ENCODE measurements around the gene PRCC. TPM values are rescaled to one million over a fixed set of nuclear protein-coding genes. Genes with fewer than 3 reads are reported as not detected.

Gene PRCC
- polyA plus RNA-seq, 1 donor from 2014 or later = 57.3 TPM

- H3K27ac Mint-ChIP-seq = no peak overlapping the region
- H3K9me3 Mint-ChIP-seq = no peaks in the 10 kb centered on the region
- H3K27me3 Mint-ChIP-seq = no peaks in the 10 kb centered on the region
- H3K36me3 Mint-ChIP-seq = peaks cover 6% of the 10 kb centered on the region
- no peak overlapping the region for H3K4me3 Mint-ChIP-seq
- no peaks in the 10 kb centered on the region for H3K4me1 Mint-ChIP-seq
Measured at GRCh38 chr1:156789621-156790318, 22.4 kb downstream of the PRCC start.

DNA sequence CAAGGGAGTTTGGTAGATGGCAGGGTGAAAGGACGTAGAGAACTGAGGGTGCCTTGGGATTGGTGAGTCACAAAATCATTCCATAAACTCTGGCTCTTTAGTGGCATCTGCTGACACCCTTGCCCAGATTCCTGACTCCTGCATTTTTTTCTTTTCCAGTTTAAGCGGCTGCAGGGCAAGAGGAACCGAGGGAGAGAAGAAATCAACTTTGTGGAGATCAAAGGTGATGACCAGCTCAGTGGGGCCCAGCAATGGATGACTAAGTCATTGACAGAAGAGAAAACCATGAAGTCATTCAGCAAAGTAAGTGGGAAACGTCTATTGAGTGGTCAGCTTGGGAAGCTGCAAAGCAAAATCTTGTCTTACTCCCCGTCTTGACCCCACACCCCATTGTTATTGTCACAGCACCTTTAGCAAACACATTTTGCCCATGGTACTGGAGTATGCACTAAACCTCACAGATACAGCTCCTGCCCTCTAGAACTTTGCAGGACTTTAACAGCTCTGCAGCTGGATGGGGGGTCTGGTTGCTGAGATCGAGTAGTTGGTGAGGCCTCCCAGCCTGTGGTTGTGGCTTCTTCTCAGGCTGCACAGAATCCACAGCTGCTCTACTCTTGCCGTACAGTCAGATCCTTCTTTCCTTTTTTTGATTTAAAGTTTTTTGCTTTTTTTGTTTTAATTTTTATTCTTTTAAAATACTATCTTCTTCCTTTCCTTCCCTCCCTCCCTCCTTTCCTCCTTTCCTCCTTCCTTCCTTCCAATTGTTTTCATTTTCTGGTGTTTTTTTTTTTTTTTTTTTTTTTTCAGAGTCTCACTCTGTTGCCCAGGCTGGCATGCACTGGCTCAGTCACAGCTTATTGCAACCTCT lies 27.4 kb downstream of the PRCC start:
- H3K4me3 Mint-ChIP-seq = no peak overlapping the region
- no peak overlapping the region for H3K27ac Mint-ChIP-seq
- peaks cover 5% of the 10 kb centered on the region for H3K36me3 Mint-ChIP-seq
- H3K9me3 Mint-ChIP-seq = no peaks in the 10 kb centered on the region
- H3K4me1 Mint-ChIP-seq = peaks cover 0 to 9% (median 7%) of the 10 kb centered on the region in 3 donors
- H3K27me3 Mint-ChIP-seq = no peaks in the 10 kb centered on the region

GRCh38 chr1:156795374-156795733 lies 28.0 kb downstream of the PRCC start:
- Mint-ChIP-seq H3K4me1 (peaks cover 0 to 9% (median 7%) of the 10 kb centered on the region in 3 donors), H3K27ac (no peak overlapping the region), H3K36me3 (peaks cover 5% of the 10 kb centered on the region)

DNA sequence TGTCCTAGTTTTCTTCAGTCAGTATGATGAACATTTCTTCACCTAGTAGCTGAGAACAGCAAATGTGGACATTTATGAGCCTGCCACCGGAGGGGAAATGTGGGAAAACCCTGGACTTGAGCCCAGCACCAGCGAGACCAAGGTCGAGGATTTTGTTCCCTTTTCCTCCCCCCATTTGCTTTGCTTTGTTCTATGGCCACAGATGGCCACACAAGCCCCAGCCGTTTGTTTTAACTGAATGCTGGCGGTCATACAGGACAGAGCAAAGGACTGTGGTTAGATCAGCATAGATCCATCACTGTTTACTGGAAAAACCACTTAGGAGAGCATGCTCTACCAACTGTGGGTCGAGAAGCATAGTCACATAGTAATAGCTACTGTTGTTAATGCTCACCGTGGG lies 28.5 kb downstream of the PRCC start:
- H3K4me3 Mint-ChIP-seq = no peak overlapping the region
- peaks cover 5% of the 10 kb centered on the region for H3K36me3 Mint-ChIP-seq
- H3K27me3 Mint-ChIP-seq = no peaks in the 10 kb centered on the region
- peak overlapping the region in 1 of 3 donors; percentile 76 for H3K27ac Mint-ChIP-seq
- H3K4me1 Mint-ChIP-seq = peaks cover 0 to 9% (median 7%) of the 10 kb centered on the region in 3 donors
- no peaks in the 10 kb centered on the region for H3K9me3 Mint-ChIP-seq

More at GRCh38 chr1:156795374-156795733, 28.0 kb downstream of the PRCC start:
- H3K9me3 Mint-ChIP-seq = no peaks in the 10 kb centered on the region
- no peaks in the 10 kb centered on the region for H3K27me3 Mint-ChIP-seq
- no peak overlapping the region for H3K4me3 Mint-ChIP-seq

GRCh38 chr1:156796340-156797097 lies 29.2 kb downstream of the PRCC start:
- Mint-ChIP-seq H3K9me3 (no peaks in the 10 kb centered on the region), H3K4me1 (peaks cover 0 to 10% (median 7%) of the 10 kb centered on the region in 3 donors), H3K36me3 (peaks cover 8% of the 10 kb centered on the region), H3K27ac (no peak overlapping the region), H3K4me3 (no peak overlapping the region), H3K27me3 (no peaks in the 10 kb centered on the region)

DNA sequence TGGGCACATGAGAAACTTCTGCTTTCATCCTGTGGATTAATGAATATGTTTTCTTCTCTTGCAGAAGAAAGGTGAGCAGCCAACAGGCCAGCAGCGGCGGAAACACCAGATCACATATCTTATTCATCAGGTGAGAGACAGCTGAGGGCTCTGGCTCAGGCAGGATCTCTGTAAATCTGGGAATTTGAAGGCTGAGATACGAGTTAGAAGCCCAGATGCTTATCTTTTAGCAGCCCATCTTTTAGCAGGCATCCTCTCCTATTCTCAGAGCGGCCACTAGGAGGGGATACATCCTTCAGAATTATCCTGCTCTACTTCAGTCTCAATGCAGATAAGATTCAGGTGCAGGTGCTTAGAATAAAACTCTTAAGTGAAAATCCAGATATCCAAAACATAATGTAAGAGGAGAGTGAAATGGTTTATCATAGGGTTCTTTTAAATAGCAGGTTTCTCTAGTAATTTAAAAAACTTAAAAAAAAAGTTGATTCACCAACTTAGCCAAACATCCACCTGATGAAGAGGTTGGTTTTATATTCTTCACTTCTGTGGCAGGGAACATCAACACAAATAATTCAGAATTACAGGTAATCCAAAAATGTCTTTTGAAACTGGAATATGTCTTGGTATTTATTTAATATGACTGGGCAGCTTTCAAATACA lies 30.0 kb downstream of the PRCC start:
- H3K4me3 Mint-ChIP-seq = no peak overlapping the region
- H3K27me3 Mint-ChIP-seq = no peaks in the 10 kb centered on the region
- peaks cover 8% of the 10 kb centered on the region for H3K36me3 Mint-ChIP-seq
- H3K4me1 Mint-ChIP-seq = peaks cover 0 to 10% (median 7%) of the 10 kb centered on the region in 3 donors
- no peaks in the 10 kb centered on the region for H3K9me3 Mint-ChIP-seq
- peak overlapping the region in 1 of 3 donors; percentile 84 for H3K27ac Mint-ChIP-seq

DNA sequence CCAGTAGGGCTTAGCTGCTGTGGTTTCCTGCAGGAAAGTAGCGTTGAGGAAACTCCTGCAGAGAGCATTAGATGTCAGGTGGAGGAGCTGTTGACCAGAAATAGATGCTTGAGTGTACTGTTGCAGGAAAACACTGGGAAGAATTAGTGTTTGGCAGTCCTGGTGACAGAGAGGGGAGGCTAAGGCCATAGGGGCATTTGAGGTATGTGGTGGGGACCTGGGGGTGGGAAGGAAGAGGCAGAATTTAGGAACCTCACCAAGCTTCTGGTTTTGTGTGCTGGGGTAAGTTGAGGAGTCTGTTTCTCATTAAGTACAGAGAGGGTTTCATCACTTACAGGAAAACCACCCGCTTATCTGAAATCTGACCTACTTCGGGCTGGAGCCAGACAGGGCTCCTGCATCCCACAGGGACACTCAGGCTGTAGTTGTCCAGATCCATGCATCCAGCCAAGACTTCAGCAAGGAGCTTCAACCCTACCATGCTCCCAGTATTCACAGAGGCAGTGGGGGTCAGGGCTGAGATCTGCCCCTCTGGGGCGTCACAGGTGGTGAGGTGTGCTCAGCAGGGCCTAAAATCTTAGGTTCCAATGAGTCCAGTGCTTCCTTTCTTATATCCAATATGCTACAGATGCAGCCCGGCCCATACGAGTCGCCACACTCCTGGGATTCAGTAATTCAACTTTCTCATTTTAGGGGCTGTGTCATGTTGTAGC lies 34.2 kb downstream of the PRCC start:
- Mint-ChIP-seq H3K36me3 (peaks cover 6% of the 10 kb centered on the region), H3K9me3 (no peaks in the 10 kb centered on the region), H3K4me1 (peaks cover 0 to 2% (median 1%) of the 10 kb centered on the region in 3 donors), H3K27ac (peak overlapping the region in 1 of 3 donors; percentile 41), H3K4me3 (no peak overlapping the region), H3K27me3 (no peaks in the 10 kb centered on the region)

GRCh38 chr1:156802421-156802935 lies 35.1 kb downstream of the PRCC start:
- Mint-ChIP-seq H3K27ac (peak overlapping the region in 1 of 3 donors; percentile 32), H3K36me3 (peaks cover 6% of the 10 kb centered on the region), H3K27me3 (no peaks in the 10 kb centered on the region), H3K4me1 (peaks cover 0 to 2% (median 1%) of the 10 kb centered on the region in 3 donors), H3K4me3 (no peak overlapping the region), H3K9me3 (no peaks in the 10 kb centered on the region)

DNA sequence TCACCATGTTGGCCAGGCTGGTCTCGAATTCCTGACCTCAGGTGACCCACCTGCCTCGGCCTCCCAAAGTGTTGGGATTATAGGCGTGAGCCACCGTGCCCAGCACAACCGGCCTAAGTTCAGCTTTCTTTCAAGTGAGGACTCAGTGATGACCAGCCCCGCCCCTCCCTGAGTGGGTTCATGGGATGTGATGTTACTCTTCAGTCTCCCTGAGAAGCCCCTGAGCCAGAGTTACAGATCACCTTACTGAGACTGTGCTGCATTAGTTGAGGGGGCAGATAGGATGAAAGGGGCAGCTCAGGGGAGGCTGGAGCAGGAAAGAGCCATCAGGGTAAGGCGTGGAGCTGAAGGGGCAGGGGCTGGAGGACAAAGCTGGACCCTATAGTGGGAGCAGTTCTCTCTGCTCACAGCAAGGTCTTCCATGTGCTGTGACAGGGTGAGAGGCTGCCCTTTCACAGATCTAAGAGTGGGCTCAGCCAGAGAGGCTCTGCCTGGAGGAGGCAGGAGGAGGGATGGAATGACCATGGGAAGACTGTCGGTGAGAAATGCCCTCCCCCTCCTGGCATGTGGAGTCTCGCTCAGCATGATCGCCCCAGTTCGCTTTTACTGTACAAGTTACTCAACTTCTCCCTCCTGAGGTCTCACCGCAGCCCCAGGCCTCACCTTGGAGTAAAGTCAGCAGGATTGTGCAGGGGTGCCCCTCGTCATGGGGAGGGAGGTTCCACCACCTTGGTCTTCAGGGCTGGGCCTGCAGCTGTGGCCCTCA lies 35.9 kb downstream of the PRCC start:
- Mint-ChIP-seq H3K36me3 (peaks cover 6% of the 10 kb centered on the region), H3K4me3 (no peak overlapping the region), H3K9me3 (no peaks in the 10 kb centered on the region), H3K4me1 (peaks cover 0 to 4% (median 3%) of the 10 kb centered on the region in 3 donors), H3K27ac (peak overlapping the region in 1 of 3 donors; percentile 34), H3K27me3 (no peaks in the 10 kb centered on the region)

GRCh38 chr1:156804026-156804425 lies 36.7 kb downstream of the PRCC start:
- peaks cover 0 to 4% (median 3%) of the 10 kb centered on the region in 3 donors for H3K4me1 Mint-ChIP-seq
- peak overlapping the region in 1 of 3 donors; percentile 18 for H3K27ac Mint-ChIP-seq
- peaks cover 6% of the 10 kb centered on the region for H3K36me3 Mint-ChIP-seq
- H3K4me3 Mint-ChIP-seq = no peak overlapping the region
- no peaks in the 10 kb centered on the region for H3K27me3 Mint-ChIP-seq
- H3K9me3 Mint-ChIP-seq = no peaks in the 10 kb centered on the region

- peaks cover 6% of the 10 kb centered on the region for H3K36me3 Mint-ChIP-seq
- H3K4me1 Mint-ChIP-seq = peaks cover 0 to 4% (median 3%) of the 10 kb centered on the region in 3 donors
- no peaks in the 10 kb centered on the region for H3K27me3 Mint-ChIP-seq
- peak overlapping the region in 1 of 3 donors; percentile 18 for H3K27ac Mint-ChIP-seq
- H3K9me3 Mint-ChIP-seq = no peaks in the 10 kb centered on the region
- H3K4me3 Mint-ChIP-seq = no peak overlapping the region
Measured at GRCh38 chr1:156804572-156805243, 37.4 kb downstream of the PRCC start.

DNA sequence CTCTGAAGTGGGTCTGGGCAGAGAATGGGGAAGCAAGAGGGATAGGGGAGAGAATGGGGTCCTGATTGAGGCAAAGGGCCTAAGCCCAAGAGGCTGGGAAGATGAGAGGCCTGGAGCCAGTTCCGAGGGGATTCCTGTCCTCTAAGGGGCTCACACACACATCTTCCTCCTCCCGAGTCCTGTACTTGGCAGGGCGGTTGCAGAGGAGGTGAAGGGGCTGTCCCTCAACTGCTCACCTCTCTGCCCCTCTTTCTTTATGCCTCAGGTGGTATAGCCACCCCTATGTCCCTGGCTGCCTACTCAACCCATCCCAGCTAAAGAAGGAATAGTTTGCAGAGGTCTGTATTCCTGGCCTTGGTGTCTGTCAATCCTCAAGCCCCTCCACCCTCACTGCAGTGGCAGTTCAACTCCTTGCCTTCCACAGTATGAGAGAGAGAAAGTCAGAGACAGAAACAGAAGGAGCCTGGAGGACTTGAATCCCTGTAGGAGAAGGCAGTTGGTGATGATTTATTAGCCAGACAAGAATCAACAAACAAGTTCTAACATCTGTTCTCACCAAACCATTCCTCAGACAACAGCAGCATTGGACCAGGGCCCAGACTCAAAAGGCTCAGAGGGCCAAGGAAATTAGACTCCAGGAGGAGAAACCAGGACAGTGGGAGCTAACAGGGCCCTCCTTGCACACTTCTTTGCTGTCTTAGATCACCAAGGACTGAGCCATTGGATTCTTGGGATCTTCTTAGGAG lies 38.6 kb downstream of the PRCC start:
- H3K4me1 Mint-ChIP-seq = peaks cover 0 to 4% (median 3%) of the 10 kb centered on the region in 3 donors
- no peak overlapping the region for H3K27ac Mint-ChIP-seq

More for the DNA sequence above, 38.6 kb downstream of the PRCC start:
- no peak overlapping the region for H3K4me3 Mint-ChIP-seq
- no peaks in the 10 kb centered on the region for H3K27me3 Mint-ChIP-seq
- H3K9me3 Mint-ChIP-seq = no peaks in the 10 kb centered on the region
- H3K36me3 Mint-ChIP-seq = peaks cover 6% of the 10 kb centered on the region
